Measurements from ENCODE around the gene OR4K2.

- TF ChIP-seq CTCF (IDR thresholded peaks at IDR 0.05; ENCODE audit: insufficient read depth, low read length) = no peak
- TF ChIP-seq REST (IDR thresholded peaks at IDR 0.05; ENCODE audit: insufficient replicate concordance, low read depth) = no peak
- TF ChIP-seq POLR2AphosphoS5 (IDR thresholded peaks at IDR 0.05; ENCODE audit: low read depth) = no peak
Observed at GRCh38 chr14:19851365-19851764, 23.6 kb upstream of the OR4K2 start.

Measured in HL-60 (cell line).